Stimulated activated naive CD8-positive, alpha-beta T cell treated with anti-CD3 and anti-CD28 coated beads, Interleukin-15, Interleukin-2, amounts not matched to agents 100 ng/mL and 50 ng/mL, for 24 hours (primary cell): Measurements from ENCODE around the gene TMED10.
"Not testable (repeated sequence)": the region's sequence is repeated elsewhere in the genome, so short reads cannot be mapped to it uniquely, and the experiment has no call there.

Experiments used
- H3K27ac Mint-ChIP-seq: one replicate; pipeline ENCODE4 v1.8.0; 2021; ENCODE audit warnings: mild to moderate bottlenecking, mixed read lengths
- H3K27me3 Mint-ChIP-seq: one replicate; pipeline ENCODE4 v1.8.0; 2021; ENCODE audit warnings: mixed read lengths
- H3K36me3 Mint-ChIP-seq: one replicate; pipeline ENCODE4 v1.8.0; 2021; ENCODE audit warnings: low read depth, mixed read lengths
- H3K4me1 Mint-ChIP-seq: one replicate; pipeline ENCODE4 v1.8.0; 2021; ENCODE audit warnings: low read depth, mixed read lengths
- H3K4me3 Mint-ChIP-seq: one replicate; pipeline ENCODE4 v1.8.0; 2021; ENCODE audit warnings: mild to moderate bottlenecking, mixed read lengths
- H3K9me3 Mint-ChIP-seq: one replicate; pipeline ENCODE4 v1.8.0; 2021; ENCODE audit warnings: mixed read lengths

The TMED10 gene

DNA sequence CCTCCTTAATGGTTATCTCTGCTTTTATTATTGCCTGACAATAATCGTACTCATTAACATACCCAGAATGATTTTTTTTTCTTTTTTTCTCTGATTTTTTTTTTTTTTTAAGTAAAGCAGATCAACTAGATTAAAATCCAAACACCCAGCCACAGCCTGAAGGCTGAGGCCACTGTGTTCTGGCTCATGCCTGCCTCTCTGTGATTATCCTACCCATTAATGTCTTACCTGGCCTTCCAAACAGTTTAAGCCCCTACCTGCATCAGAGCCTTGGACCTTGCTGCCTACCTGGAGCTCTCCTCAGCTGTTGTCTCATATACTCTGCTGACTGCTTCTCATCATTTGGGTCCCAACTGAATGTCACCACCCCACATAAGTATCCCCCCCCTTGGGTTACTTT is 6.8 kb upstream of the TMED10 start:
- H3K36me3 Mint-ChIP-seq, result no peaks in the 10 kb centered on the region
- H3K27ac Mint-ChIP-seq, result no peak overlapping the region
- H3K27me3 Mint-ChIP-seq, result peaks cover 4% of the 10 kb centered on the region
- peaks cover 4% of the 10 kb centered on the region for H3K4me1 Mint-ChIP-seq
- H3K9me3 Mint-ChIP-seq, result no peaks in the 10 kb centered on the region
- H3K4me3 Mint-ChIP-seq, result no peak overlapping the region

DNA sequence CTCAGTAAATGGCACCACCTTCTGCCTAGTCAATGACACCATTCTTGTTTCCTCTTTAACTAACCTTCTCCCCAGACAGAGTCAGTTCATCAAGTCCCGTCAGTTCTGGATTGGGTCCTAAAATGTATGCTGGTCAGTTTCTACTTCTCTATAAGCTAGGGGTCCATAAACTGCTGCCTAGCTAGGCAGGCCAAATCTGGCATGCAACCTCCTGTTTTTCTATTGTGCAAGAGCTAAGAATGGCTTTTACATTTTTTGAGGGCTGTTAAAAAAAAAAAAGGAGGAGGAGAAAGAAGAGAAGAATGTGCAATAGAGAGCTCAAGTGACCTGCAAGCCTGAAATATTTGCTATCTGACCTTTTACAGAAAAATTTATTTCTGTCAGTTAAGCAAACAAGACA is 6.4 kb upstream of the TMED10 start:
- H3K4me1 Mint-ChIP-seq, result peaks cover 3% of the 10 kb centered on the region
- no peak overlapping the region for H3K27ac Mint-ChIP-seq
- peaks cover 4% of the 10 kb centered on the region for H3K27me3 Mint-ChIP-seq
- H3K9me3 Mint-ChIP-seq, result no peaks in the 10 kb centered on the region
- H3K36me3 Mint-ChIP-seq, result no peaks in the 10 kb centered on the region
- H3K4me3 Mint-ChIP-seq, result no peak overlapping the region

DNA sequence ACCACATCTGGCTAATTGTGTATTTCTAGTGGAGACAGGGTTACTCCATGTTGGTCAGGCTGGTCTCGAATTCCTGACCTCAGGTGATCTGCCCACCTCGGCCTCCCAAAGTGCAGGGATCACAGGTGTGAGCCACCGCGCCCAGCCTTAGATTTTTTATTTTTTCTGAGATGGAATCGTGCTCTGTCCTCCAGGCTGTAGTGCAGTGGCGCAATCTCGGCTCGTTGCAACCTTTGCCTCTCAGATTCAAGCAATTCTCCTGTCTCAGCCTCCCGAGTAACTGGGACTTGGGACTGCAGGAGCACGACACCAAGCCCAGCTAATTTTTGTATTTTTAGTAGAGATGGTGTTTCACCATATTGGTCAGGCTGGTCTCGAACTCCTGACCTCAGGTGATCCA is 5.8 kb upstream of the TMED10 start:
- H3K27ac Mint-ChIP-seq, H3K36me3 Mint-ChIP-seq, H3K27me3 Mint-ChIP-seq, H3K9me3 Mint-ChIP-seq, H3K4me1 Mint-ChIP-seq, H3K4me3 Mint-ChIP-seq: not testable (repeated sequence)

DNA sequence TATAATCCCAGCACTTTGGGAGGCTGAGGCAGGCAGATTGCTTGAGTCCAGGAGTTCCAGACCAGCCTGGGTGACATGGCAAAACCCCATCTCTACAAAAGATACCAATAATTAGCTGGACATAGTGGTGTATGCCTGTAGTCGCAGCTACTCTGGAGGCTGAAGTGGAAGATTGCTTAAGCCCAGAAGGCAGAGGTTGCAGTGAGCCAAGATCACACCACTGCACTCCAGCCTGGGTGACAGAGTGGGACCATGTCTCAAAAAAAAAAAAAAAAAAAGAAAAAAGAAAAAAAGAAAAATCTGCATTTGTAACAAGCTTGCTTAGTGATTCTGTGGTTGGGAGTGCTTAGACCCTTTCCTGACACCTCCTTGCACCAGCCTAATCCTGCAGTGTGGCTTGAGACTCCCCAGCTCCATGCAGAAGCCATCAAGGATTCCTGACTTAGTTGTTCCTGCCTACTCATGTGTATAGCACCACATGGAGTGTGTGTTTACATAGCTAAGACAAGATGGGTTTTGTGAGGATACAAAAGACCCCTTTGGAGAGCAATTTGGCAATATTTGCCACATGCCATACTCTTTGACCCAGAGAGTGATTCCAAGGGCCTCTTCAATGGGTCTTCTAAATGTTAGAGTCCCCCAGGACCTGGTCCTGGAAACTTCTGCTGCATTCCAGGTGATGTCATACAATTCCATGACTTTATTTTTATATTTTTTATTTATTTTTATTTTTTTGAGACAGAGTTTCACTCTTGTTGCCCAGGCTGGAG is 5.1 kb upstream of the TMED10 start:
- Mint-ChIP-seq H3K4me1 (peaks cover 10% of the 10 kb centered on the region), H3K36me3 (no peaks in the 10 kb centered on the region), H3K9me3 (no peaks in the 10 kb centered on the region), H3K27ac (no peak overlapping the region), H3K4me3 (no peak overlapping the region), H3K27me3 (peaks cover under 1% of the 10 kb centered on the region)

DNA sequence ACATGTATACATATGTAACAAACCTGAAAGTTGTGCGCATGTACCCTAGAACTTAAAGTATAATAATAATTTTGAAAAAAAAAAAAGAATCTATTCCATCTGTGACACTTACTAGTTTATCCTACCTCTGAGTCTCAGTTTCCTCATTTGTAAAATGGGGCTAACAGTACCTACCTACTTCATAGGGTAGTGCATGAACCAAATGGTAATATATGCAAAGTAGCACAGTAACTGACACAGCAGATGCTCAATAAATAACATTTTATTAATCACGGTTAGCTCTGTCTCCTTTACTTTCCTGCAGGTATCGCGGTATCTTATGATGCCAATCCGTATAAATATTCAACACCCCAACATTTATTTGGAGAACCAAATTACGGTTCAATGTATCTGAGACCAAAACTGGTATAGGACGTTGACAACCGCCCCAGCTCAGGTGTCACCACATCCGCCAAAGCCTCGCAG is 703 bp downstream of the TMED10 start:
- Mint-ChIP-seq H3K27ac (peak overlapping the region; percentile 94), H3K4me3 (peak overlapping the region; percentile 96), H3K9me3 (no peaks in the 10 kb centered on the region), H3K4me1 (peaks cover 57% of the 10 kb centered on the region), H3K27me3 (no peaks in the 10 kb centered on the region), H3K36me3 (peaks cover 15% of the 10 kb centered on the region)

DNA sequence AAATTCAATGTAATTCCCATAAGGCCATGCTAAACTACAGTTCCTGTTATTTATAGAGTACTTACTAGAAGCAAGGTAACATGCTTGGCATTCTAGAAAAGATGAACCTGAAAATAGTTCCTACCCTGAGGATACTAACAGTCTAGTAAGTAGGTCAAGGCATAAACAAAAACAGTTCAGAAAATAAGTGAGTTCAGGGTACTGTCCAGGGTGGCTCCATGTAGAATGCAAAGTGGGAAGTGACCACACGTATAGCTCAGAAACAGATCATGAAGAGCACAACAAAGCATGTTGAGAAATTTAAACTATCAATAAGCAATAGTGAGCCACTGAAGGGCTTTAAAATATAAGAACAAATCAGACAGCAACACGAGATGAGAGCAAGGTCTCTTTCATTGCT is 2.3 kb downstream of the TMED10 start:
- H3K27ac Mint-ChIP-seq, result peak overlapping the region; percentile 77

DNA sequence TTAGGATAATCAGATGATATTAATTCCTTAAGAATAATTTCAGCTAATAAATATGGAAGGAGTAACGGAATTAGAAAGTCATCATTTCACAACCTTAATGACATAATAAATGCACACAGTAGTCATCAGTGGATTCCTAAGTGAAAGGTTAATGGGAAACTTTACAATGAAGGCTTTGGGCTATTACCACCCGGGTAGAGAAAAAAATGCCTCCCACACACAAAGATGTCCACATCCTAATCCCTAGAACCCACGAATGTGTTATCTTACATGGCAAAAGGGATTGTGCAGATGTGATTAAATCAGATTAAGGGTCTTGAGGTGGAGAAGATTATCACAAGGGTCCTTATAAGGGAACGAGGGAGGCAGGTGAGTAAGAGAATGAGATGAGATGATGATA is 5.6 kb downstream of the TMED10 start:
- no peak overlapping the region for H3K4me3 Mint-ChIP-seq
- H3K36me3 Mint-ChIP-seq, result peaks cover 19% of the 10 kb centered on the region
- no peaks in the 10 kb centered on the region for H3K27me3 Mint-ChIP-seq
- peaks cover 93% of the 10 kb centered on the region for H3K4me1 Mint-ChIP-seq
- no peaks in the 10 kb centered on the region for H3K9me3 Mint-ChIP-seq
- H3K27ac Mint-ChIP-seq, result peak overlapping the region; percentile 36

More for the DNA sequence above, 2.3 kb downstream of the TMED10 start:
- Mint-ChIP-seq H3K36me3 (peaks cover 19% of the 10 kb centered on the region), H3K9me3 (no peaks in the 10 kb centered on the region), H3K27me3 (no peaks in the 10 kb centered on the region), H3K4me3 (peak overlapping the region; percentile 96), H3K4me1 (peaks cover 72% of the 10 kb centered on the region)

DNA sequence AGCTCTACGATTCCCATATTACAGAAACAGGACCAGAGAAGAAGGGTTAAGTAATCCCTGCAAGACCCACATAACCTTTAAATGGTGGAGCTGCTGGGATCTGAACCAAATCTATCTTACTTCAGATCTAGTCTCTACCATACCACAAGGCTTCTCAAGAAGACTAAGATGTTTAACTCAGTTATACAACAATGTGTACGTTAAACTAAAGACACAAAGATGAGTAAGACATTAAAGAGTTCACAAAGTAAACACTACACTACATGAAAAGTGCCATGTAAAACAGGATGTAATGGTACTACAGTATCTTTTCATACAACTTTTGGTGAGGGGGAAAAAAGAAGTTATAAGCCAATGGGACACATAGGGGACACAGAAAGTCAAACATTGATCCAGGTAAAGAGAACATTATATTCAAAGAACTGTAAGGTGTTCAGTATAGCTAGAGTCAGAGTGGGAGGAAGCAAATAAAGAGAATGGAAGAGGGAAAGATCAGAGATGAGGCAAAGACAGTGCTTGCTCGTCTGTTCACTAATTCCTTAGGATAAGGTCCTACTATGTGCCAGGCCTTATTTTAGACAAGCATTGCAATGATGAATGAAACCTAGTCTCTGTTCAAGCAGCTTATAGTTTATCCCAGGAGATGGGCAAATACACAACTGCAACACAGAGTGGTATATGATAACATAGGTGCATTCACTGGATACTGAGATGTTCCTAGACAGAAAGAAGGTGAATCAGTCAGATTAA is 7.7 kb downstream of the TMED10 start:
- Mint-ChIP-seq H3K27me3 (no peaks in the 10 kb centered on the region), H3K36me3 (peaks cover 9% of the 10 kb centered on the region), H3K4me1 (peaks cover 84% of the 10 kb centered on the region), H3K4me3 (no peak overlapping the region), H3K27ac (no peak overlapping the region), H3K9me3 (no peaks in the 10 kb centered on the region)

DNA sequence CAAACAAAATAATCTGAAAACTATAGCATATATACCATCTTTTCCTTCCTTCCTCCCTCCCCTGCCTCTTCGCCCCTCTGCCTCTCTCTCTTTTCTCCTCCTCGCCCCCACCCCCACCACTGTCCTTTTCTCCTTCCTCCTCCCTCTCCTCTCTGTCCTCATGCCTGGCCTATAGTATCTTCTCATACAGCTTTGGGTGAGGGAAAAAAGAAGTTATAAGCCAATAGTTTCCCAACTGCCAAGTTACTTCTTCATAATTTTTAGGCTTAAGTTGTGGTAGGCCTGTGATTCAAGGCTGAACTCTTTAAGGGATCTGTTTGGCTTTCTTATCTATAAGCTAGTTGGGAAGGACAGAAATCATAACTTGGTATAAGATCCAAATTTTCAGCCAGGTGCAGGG is 9.1 kb downstream of the TMED10 start:
- no peak overlapping the region for H3K27ac Mint-ChIP-seq
- H3K4me3 Mint-ChIP-seq, result no peak overlapping the region
- peaks cover 13% of the 10 kb centered on the region for H3K36me3 Mint-ChIP-seq
- no peaks in the 10 kb centered on the region for H3K27me3 Mint-ChIP-seq
- no peaks in the 10 kb centered on the region for H3K9me3 Mint-ChIP-seq
- peaks cover 76% of the 10 kb centered on the region for H3K4me1 Mint-ChIP-seq

DNA sequence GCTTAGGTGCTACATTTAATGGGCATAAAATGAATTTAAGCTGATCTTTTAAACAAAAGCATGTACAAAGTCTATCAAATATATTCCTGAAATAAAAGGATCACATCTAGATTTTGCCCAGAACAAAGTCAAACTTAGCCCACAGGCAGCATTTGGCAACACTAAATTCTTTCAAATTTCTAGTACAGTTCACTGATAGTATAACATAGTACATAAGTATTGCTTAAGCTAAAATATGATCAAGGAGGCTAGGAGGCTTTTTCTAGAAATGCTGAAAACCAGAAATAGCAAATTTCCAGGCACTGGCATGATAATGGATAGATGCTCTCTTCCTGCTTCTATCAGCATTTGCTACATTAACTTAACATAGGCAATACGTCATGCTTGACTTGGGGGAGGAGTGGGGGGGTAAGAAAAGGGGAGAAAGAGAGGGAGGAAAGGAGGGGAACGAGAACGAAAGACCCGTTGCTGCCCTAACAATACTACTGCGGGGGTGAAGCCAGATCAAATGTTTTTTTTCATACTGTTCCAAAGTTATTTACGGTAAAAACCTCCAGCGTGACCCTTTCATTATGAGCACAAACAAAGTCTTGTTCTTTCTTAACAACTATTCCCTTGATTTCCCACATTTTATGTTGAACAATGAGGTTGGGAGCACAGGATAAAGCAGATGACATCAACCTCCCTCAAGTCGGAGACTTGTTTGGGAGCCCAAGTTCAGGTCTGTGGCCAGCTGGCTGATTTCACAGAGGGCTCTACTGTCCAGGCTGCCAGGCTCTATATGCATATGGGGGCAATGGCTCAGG is 10.6 kb downstream of the TMED10 start:
- no peak overlapping the region for H3K4me3 Mint-ChIP-seq
- peaks cover 76% of the 10 kb centered on the region for H3K4me1 Mint-ChIP-seq

DNA sequence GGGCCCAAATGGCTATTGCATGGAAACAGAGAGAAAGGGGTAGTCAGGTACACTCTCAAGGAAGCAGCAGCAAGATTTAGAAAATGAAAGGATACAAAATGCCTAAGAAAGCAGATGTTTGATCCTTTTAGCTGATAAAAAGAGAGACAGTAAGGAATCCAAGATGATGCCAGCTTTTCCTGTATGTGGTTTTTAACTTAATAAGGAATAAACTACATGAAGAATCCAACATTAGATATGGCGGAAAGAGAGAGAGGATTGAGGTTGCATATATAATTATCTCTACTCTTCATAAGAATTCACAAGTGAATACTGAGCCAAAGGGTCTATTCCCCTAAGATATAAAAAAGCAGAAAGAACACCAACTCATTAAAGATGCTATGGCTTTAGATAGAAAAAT is 11.6 kb downstream of the TMED10 start:
- peaks cover 18% of the 10 kb centered on the region for H3K36me3 Mint-ChIP-seq
- H3K9me3 Mint-ChIP-seq, result no peaks in the 10 kb centered on the region
- no peak overlapping the region for H3K27ac Mint-ChIP-seq
- no peaks in the 10 kb centered on the region for H3K27me3 Mint-ChIP-seq
- peaks cover 77% of the 10 kb centered on the region for H3K4me1 Mint-ChIP-seq
- no peak overlapping the region for H3K4me3 Mint-ChIP-seq

More for the DNA sequence above, 10.6 kb downstream of the TMED10 start:
- Mint-ChIP-seq H3K9me3 (no peaks in the 10 kb centered on the region), H3K27ac (no peak overlapping the region), H3K36me3 (peaks cover 19% of the 10 kb centered on the region), H3K27me3 (no peaks in the 10 kb centered on the region)

DNA sequence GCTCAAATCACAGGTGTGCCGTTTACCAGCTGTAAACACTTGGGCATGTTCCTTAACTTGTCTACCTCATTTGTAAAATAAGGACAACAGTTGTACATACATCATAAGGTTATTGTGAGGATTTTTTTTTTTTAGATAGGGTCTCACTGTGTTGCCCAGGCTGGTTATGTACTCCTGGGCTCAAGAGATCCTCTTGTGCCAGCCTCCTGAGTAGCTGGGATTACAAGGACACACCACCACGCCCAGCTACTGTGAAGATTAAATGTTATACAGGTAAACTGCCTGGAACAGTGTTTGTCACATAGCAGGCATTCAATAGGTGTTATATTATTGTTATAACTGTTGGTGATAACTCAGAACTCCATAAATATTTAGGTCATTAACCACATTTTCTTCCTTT is 12.7 kb downstream of the TMED10 start:
- Mint-ChIP-seq H3K27me3 (no peaks in the 10 kb centered on the region), H3K4me3 (no peak overlapping the region), H3K4me1 (peaks cover 77% of the 10 kb centered on the region), H3K36me3 (peaks cover 21% of the 10 kb centered on the region), H3K27ac (no peak overlapping the region), H3K9me3 (no peaks in the 10 kb centered on the region)

DNA sequence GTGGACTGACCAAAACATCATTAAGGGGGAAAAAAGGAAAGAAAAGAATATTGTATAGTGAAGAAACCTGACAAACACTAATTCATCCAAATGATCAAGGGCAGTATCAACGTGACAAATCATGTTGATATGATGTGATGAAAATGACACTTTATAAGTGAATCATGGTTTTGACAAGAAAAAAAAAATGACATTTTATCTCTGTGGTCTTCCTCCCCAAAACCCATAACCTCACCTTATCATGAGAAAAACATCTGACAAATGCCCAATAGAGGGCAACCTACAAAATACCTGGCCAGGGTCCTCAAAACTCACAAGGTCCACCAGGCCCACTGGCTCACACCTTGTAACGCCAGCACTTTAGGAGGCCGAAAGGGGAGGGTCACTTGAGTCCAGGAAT is 13.8 kb downstream of the TMED10 start:
- Mint-ChIP-seq H3K4me3 (no peak overlapping the region), H3K4me1 (peaks cover 74% of the 10 kb centered on the region), H3K27ac (peak overlapping the region; percentile 9), H3K36me3 (peaks cover 21% of the 10 kb centered on the region), H3K9me3 (no peaks in the 10 kb centered on the region), H3K27me3 (no peaks in the 10 kb centered on the region)

DNA sequence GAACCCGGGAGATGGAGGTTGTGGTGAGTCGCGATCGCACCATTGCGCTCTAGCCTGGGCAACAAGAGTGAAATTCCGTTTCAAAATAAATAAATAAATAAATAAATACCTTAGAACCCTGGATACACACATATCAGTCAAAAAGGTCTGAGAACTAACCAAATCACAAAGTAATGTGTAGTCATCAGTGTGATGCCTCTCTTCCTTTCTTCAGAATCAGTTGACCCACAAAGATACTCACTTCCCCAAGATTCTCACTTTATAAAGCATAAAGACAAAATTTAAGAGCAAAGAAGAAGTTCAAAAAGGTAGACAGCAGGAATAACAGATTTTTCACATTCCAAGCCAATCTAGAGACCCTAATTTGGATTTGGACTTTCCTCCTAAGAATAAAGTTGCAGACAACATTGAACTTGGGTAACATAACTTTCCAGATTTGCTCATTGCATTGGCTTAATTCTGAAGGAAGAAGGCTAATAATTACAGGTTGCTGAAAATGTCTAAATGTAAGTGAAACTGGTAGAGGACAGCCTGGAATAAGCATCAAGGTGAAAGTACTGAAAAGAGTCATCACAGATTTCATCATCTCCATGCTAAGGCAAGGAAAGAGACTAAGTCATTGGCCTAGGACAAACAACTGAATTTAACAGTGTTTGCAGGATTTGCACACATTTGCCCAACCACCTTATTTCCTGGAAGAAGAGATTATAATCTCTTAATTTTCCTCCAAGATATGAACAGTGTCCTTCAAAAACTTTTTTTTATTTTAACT is 17.4 kb downstream of the TMED10 start:
- peak overlapping the region; percentile 71 for H3K27ac Mint-ChIP-seq
- peaks cover 21% of the 10 kb centered on the region for H3K36me3 Mint-ChIP-seq
- H3K4me1 Mint-ChIP-seq, result peaks cover 74% of the 10 kb centered on the region
- no peaks in the 10 kb centered on the region for H3K9me3 Mint-ChIP-seq
- H3K27me3 Mint-ChIP-seq, result no peaks in the 10 kb centered on the region
- peak overlapping the region; percentile 7 for H3K4me3 Mint-ChIP-seq
